HG02642 (cell line): ENCODE measurements around the gene B3GALT6.
A peak's percentile ranks its signal among the peaks of the same experiment; 100 is the strongest.

ENCODE experiments used
- ATAC-seq: cut with Tn5 transposase; IDR thresholded peaks from one replicate; pipeline ENCODE4 v1.9.1; 2021; ENCODE audit warnings: mild to moderate bottlenecking; ENCODE audit not compliant: unreplicated experiment, poor library complexity

Gene B3GALT6

GRCh38 chr1:1200876-1201810 is 30.9 kb upstream of the B3GALT6 start:
- ATAC-seq = peak; percentile 49

DNA sequence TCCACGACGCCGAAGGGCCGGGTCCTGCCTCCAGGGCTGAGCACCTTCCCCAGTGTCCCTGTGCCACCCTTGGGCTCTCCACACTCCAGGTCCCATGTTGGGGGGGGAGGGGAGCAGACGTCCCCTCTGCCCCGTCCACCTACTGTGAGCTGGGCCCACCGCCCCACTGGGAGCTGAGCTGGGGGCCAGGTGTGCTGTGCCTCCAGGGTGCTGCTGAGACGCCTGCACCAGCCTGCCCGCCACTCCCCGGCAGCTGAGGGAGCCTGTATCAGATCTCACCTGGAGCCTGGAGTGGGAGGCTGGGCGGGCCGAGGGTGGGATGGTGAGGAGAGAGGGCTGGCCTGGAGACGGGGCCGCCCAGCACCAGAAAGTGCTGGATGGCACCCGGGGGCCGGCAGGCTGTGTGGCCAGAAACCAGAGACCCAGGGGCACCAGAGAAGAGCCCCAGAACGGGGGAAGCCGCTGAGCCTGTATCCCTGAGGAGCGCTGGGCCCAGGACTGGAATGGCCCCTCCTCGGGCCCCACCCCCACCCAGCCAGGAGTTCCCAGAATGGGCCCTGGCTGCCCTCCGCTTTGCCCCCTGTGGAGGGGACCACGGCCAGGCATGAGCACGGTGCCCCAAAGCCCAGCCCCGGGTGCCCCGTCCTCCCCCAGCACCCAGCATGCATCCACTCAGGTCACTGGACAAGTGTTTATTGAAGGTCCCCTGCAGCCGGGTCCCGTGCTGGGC is 29.0 kb upstream of the B3GALT6 start:
- ATAC-seq = no peak

GRCh38 chr1:1203561-1204424 is 28.2 kb upstream of the B3GALT6 start:
- ATAC-seq = no peak

- ATAC-seq = no peak
Measured at GRCh38 chr1:1204425-1204920, 27.6 kb upstream of the B3GALT6 start.

DNA sequence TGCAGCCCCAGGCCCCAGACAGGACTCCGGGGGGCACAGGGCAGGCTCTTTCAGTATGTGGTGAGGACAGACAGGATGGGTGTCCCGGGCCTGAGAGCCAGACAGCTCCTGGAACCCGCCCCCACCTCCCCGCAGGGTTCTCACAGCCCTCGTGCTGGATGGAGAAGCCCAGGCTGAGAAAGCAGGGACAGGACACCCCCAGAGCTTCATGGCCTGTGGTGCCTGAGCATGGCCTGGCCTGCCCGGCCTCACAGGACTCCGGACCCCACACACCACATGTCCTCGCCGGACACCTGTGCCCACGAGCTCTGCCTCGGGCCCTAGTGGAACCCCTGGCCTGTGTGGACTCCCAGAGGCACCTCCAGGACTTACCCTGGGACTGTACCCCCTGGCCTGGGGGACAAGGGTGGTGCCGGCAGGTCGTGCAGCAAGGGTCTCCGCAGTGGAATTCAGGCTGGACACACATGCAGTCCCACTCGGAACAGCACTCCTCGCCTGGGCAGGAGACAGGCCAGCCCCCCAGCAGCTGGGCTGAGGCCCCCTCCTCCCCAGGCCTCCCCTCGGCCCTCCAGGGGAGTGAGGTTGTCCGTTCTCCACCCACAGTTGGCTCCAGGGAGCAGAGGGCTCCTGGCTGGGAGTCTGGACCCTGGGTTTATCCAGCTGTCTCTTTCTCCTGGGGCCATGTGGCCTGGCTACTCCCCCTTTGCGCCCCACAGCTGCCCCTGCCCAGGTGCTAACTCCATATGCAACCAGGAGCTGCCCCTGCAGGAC is 26.9 kb upstream of the B3GALT6 start:
- ATAC-seq = no peak

DNA sequence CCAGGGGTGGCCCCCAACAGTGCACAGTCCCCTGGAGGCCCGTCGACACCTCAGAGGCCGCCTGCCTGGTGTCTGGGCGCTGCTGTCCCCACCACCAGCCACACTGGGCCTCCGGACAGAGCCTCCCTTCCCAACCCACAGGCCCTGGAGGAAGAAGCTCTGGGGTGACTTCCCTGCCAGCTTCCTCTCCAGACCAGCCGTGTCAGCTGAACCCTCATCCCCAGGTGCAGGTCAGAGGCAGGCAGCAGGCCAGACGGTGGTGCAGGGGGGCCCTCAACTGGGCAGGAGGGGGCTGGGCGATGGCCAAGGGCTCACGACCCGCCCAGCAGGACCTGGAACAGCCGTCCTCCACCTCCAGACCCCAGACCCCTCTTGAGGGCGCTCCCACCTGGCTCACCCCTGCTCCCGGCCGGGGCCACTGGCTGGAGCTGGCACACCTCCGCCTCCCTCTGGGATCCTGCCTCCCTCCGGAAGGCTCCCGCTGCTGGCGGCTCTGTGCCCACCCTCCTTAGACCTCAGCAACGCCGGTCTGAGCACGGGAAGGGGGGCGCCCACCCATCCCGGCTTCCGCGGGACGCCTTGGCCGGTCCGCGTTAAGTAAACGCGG is 26.2 kb upstream of the B3GALT6 start:
- ATAC-seq = no peak

- no peak for ATAC-seq
Measured at GRCh38 chr1:1206376-1206965, 25.6 kb upstream of the B3GALT6 start, which contains the start of gene TNFRSF18. TNFRSF18 (minus strand) TSS chr1:1206592; CDS start chr1:1206571, 21 bp downstream.

DNA sequence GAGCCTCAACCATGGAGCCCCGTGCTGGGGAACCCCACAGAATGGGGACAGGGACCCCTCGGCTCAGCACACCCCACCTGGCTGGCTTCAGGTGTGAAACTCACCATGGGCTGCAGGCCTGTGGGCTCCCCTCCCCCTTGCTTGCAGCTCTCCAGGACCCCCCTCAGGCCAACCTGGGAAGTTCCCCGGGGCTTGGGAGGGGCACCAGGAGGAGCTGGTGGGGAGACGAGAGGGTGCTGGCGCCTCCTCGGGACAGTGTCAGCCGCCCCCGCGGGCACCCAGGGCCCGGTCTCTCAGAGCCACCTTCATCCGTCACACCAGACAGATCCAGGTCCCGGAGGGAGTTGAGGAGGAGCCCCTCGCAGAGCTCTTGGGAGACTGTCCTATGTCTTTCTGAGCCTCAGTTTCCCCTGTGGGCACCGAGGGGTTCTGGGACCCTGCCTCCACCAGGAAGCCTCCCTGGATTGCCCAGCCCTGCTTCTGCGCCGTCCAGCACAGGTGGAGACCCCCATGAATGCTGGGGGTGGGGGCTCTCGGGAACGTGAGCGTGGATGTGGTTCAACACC is 25.0 kb upstream of the B3GALT6 start:
- ATAC-seq = no peak

GRCh38 chr1:1207571-1207892 is 24.5 kb upstream of the B3GALT6 start:
- no peak for ATAC-seq

- ATAC-seq = no peak
Measured at GRCh38 chr1:1208713-1209433, 23.2 kb upstream of the B3GALT6 start.

- ATAC-seq = no peak
Measured at GRCh38 chr1:1210726-1211540, 21.1 kb upstream of the B3GALT6 start.

DNA sequence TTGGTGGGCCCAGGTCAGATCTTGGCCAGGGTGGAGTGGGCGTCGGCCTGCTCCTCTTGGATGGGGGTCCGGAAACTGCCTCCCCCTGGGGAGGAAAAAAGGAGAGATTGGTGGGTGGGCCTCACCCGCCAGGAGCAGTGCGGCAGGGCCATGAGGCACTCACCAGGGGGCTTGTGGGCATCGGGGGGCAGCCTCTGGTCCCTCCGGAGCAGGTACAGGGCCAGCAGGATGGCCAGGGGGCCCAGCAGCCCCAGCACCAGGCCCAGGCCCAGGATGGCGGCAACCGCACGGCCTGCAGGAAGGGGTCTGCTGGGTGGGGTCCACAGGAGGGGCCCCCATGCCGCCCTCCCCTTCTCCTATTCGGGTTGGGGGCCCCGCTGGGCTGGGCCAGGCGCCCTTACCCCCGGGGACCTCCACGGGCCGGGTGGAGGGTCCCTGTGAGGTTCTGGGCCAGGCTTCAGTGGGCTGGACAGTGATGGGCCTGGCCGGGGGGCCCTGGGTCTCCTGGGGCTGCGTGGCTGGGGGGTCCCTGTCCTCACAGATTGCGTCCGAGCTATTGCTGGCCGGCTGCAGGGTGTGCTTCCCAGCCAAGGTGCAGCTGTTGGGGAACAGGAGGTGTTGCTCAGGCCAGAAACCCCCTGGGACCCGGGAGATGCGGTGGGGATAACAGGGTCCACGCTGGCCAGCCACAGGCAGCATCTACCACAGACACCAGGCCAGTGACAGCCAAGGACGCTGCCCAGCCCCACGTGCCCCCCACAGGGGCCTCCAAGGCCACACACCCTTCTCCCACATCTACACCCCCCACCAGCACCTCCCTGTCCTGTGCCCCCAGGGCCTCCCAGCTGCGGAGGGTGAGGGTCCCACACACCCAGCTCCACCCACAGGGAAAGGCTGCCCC is 20.2 kb upstream of the B3GALT6 start:
- no peak for ATAC-seq

GRCh38 chr1:1212780-1213344 is 19.2 kb upstream of the B3GALT6 start:
- no peak for ATAC-seq

DNA sequence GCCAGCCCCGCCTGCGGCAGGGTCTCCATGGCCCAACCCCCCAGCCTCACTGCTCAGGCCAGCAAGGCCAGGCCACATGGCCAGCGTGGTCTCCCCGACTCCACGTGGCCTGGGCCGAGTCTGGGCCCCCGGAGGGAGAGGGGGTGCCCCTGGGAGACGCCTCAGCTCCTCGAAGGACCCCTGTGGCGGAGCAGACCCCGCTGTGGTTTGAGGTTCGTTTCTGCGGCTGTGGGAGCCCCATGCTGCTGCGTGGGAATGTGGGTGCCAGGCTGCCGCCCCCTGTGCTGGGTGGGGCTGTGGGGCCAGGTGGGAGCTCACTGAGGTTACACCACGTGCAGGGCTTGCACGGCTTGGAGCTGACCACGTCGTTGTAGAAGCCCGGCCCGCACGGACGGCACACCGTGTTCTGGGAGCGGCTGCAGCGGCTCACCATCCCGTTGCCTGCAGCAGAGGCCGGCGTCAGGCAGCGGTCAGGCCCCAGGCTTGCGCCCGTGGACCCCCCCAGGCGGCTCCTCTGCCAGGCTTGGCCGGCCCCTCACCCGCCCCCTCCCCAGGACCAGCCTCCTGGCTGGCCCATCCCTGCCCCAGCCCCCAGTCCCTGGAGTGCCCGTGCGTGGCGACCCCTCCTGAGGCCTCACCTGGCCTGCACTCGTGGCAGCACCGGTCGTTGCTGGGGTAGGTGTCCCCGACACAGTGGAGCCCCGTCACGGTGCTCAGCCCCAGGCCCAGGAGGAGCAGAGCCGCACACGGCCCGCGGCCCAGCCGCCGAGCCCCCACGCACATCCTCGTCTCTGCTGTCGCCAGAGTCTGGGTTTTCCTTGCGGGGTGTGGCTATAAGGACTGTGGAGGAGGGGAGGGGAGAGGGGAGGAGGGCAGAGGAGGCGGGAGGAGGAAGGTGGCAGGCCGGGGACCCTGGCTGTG is 18.4 kb upstream of the B3GALT6 start, which contains the start of gene TNFRSF4:
Gene TNFRSF4, minus strand, starts transcription at position 809 of the 921 bp plus-strand sequence. Its CDS starts 26 bp downstream, at position 783.
- no peak for ATAC-seq
